Measurements from ENCODE around the gene FADS1.
A peak's percentile ranks its signal among the peaks of the same experiment; 100 is the strongest.

FADS1 gene

GRCh38 chr11:61817471-61818202, 834 bp upstream of the FADS1 start:
- DNase-seq, result no peak

GRCh38 chr11:61815790-61816735, 740 bp downstream of the FADS1 start:
- peak; percentile 77 for DNase-seq

GRCh38 chr11:61814958-61815789, 1.6 kb downstream of the FADS1 start:
- peak; percentile 90 for DNase-seq

GRCh38 chr11:61814247-61814957, 2.4 kb downstream of the FADS1 start:
- peak; percentile 74 for DNase-seq

- DNase-seq, result no peak
Observed at GRCh38 chr11:61812736-61813411, 3.9 kb downstream of the FADS1 start.

GRCh38 chr11:61811831-61812230, 5.0 kb downstream of the FADS1 start:
- no peak for DNase-seq

GRCh38 chr11:61810671-61811175, 6.1 kb downstream of the FADS1 start:
- DNase-seq, result no peak

GRCh38 chr11:61806785-61807184, 10.0 kb downstream of the FADS1 start:
- no peak for DNase-seq

- DNase-seq, result no peak
Observed at GRCh38 chr11:61805146-61805545, 11.7 kb downstream of the FADS1 start.

- DNase-seq, result no peak
Observed at GRCh38 chr11:61803889-61804647, 12.7 kb downstream of the FADS1 start.

- DNase-seq, result no peak
Observed at GRCh38 chr11:61802605-61803004, 14.2 kb downstream of the FADS1 start.

- DNase-seq, result peak; percentile 82
Observed at GRCh38 chr11:61800331-61801281, 16.2 kb downstream of the FADS1 start.

GRCh38 chr11:61799665-61800284, 17.0 kb downstream of the FADS1 start:
- no peak for DNase-seq

GRCh38 chr11:61797263-61797944, 19.4 kb downstream of the FADS1 start:
- DNase-seq, result peak; percentile 92

GRCh38 chr11:61795876-61796526, 20.8 kb downstream of the FADS1 start:
- DNase-seq, result no peak

- DNase-seq, result no peak
Observed at GRCh38 chr11:61795459-61795858, 21.3 kb downstream of the FADS1 start.

- no peak for DNase-seq
Observed at GRCh38 chr11:61794579-61794978, 22.2 kb downstream of the FADS1 start.

GRCh38 chr11:61793829-61794204, 23.0 kb downstream of the FADS1 start:
- DNase-seq, result no peak

Measured in hematopoietic multipotent progenitor cell treated with erythropoietin and hydrocortisone succinate and interleukin-3 and kit ligand, for 6 days (in vitro differentiated cells).